SK-N-SH treated with all-trans-retinoic acid at 6 μM for 48 hours (cell line): ENCODE data around the gene CPA2.

Experiments
- ATAC-seq: fragments of 200-7000 bp; cut with Tn5 transposase; 3 replicates; pipeline ENCODE4 v1.9.1; 2020; ENCODE audit warnings: mild to moderate bottlenecking, moderate library complexity
- ARNTL ChIP-seq: fragments of 450-650 bp; formaldehyde crosslinking; IDR thresholded peaks from 2 replicates; pipeline ENCODE4 v1.5.0; 2020; ENCODE audit warnings: low read depth, mild to moderate bottlenecking, moderate library complexity, borderline replicate concordance
- BACH2 ChIP-seq: fragments of 250-450 bp; sonication (Bioruptor Pico); IDR thresholded peaks from 2 replicates; pipeline ENCODE4 v1.9.0; 2021; ENCODE audit warnings: mild to moderate bottlenecking, borderline replicate concordance
- CREB5 ChIP-seq: fragments of 250-450 bp; sonication (Bioruptor Pico); IDR thresholded peaks from 2 replicates; pipeline ENCODE4 v1.5.1; 2020; ENCODE audit warnings: low read depth, mild to moderate bottlenecking, moderate library complexity
- CSDC2 ChIP-seq: fragments of 250-450 bp; sonication (Bioruptor Pico); IDR thresholded peaks from 2 replicates; pipeline ENCODE4 v1.5.0; 2020; ENCODE audit warnings: mild to moderate bottlenecking, moderate library complexity
- CSRNP3 ChIP-seq: fragments of 250-450 bp; sonication (Bioruptor Pico); IDR thresholded peaks from 2 replicates; pipeline ENCODE4 v1.5.1; 2021; ENCODE audit warnings: mild to moderate bottlenecking, moderate library complexity
- ESRRG ChIP-seq: fragments of 250-450 bp; sonication (Bioruptor Pico); IDR thresholded peaks from 2 replicates; pipeline ENCODE4 v1.6.1; 2021; ENCODE audit warnings: mild to moderate bottlenecking
- GLIS3 ChIP-seq: fragments of 250-450 bp; sonication (Bioruptor Pico); IDR thresholded peaks from 2 replicates; pipeline ENCODE4 v1.5.0; 2020; ENCODE audit warnings: mild to moderate bottlenecking, moderate library complexity
- ISL1 ChIP-seq: fragments of 250-450 bp; sonication (Bioruptor Pico); IDR thresholded peaks from 2 replicates; pipeline ENCODE4 v2.1.2; 2022; ENCODE audit warnings: mild to moderate bottlenecking, moderate library complexity
- OSR1 ChIP-seq: fragments of 250-450 bp; sonication (Bioruptor Pico); IDR thresholded peaks from 2 replicates; pipeline ENCODE4 v1.8.0; 2022; ENCODE audit warnings: moderate library complexity, mild to moderate bottlenecking, inconsistent platforms
- PATZ1 ChIP-seq: fragments of 250-450 bp; sonication (Bioruptor Pico); IDR thresholded peaks from 2 replicates; pipeline ENCODE4 v1.8.0; 2020; ENCODE audit warnings: mild to moderate bottlenecking, moderate library complexity, borderline replicate concordance
- POU6F1 ChIP-seq: fragments of 250-450 bp; sonication (Bioruptor Pico); IDR thresholded peaks from 2 replicates; pipeline ENCODE4 v1.8.0; 2021; ENCODE audit warnings: low read depth, mild to moderate bottlenecking, moderate library complexity, borderline replicate concordance
- PPARA ChIP-seq: fragments of 250-450 bp; sonication (Bioruptor Pico); IDR thresholded peaks from 2 replicates; pipeline ENCODE4 v1.5.0; 2020; ENCODE audit warnings: mild to moderate bottlenecking, borderline replicate concordance
- RARB ChIP-seq: fragments of 250-450 bp; sonication (Bioruptor Pico); IDR thresholded peaks from 2 replicates; pipeline ENCODE4 v1.8.0; 2021; ENCODE audit warnings: mild to moderate bottlenecking, moderate library complexity
- SNAI2 ChIP-seq: fragments of 250-450 bp; sonication (Bioruptor Pico); IDR thresholded peaks from 2 replicates; pipeline ENCODE4 v1.5.0; 2020; ENCODE audit warnings: mild to moderate bottlenecking, moderate library complexity
- TCF4 ChIP-seq: fragments of 250-450 bp; sonication (Bioruptor Pico); IDR thresholded peaks from 2 replicates; pipeline ENCODE4 v1.8.0; 2021; ENCODE audit warnings: mild to moderate bottlenecking, moderate library complexity, borderline replicate concordance
- TOX ChIP-seq: fragments of 250-450 bp; sonication (Bioruptor Pico); IDR thresholded peaks from 2 replicates; pipeline ENCODE4 v1.8.0; 2021; ENCODE audit warnings: mild to moderate bottlenecking, moderate library complexity, borderline replicate concordance
- ZC3H10 ChIP-seq: fragments of 250-450 bp; sonication (Bioruptor Pico); IDR thresholded peaks from 2 replicates; pipeline ENCODE4 v1.5.1; 2021; ENCODE audit warnings: mild to moderate bottlenecking, moderate library complexity
- ZFP3 ChIP-seq: fragments of 250-450 bp; sonication (Bioruptor Pico); IDR thresholded peaks from 2 replicates; pipeline ENCODE4 v1.5.0; 2020; ENCODE audit warnings: mild to moderate bottlenecking, moderate library complexity
- ZFP30 ChIP-seq: fragments of 450-650 bp; formaldehyde crosslinking; IDR thresholded peaks from 2 replicates; pipeline ENCODE4 v1.5.0; 2022; ENCODE audit warnings: mild to moderate bottlenecking, moderate library complexity
- ZNF565 ChIP-seq: fragments of 450-650 bp; formaldehyde crosslinking; conservative IDR thresholded peaks from 2 replicates; pipeline ENCODE4 v1.5.0; 2020; ENCODE audit warnings: low read depth, mild to moderate bottlenecking, moderate library complexity
- ZNF70 ChIP-seq: fragments of 450-650 bp; formaldehyde crosslinking; IDR thresholded peaks from 2 replicates; pipeline ENCODE4 v1.5.0; 2020; ENCODE audit warnings: mild to moderate bottlenecking, moderate library complexity
- ZNF8 ChIP-seq: fragments of 450-650 bp; formaldehyde crosslinking; IDR thresholded peaks from 2 replicates; pipeline ENCODE4 v1.5.0; 2020; ENCODE audit warnings: mild to moderate bottlenecking, moderate library complexity

CPA2 gene

GRCh38 chr7:130254555-130254954 is 12.1 kb upstream of the CPA2 start:
- no peak for TF ChIP-seq ZFP30
- no peak for TF ChIP-seq TOX (CRISPR knock-in tag)
- TF ChIP-seq ESRRG (CRISPR knock-in tag), result no peak
- TF ChIP-seq OSR1 (CRISPR knock-in tag), result no peak
- TF ChIP-seq ZFP3 (CRISPR knock-in tag), result no peak
- no peak for TF ChIP-seq CSDC2 (CRISPR knock-in tag)
- TF ChIP-seq ZC3H10 (CRISPR knock-in tag), result no peak
- no peak for TF ChIP-seq SNAI2 (CRISPR knock-in tag)
- no peak for TF ChIP-seq CSRNP3 (CRISPR knock-in tag)
- TF ChIP-seq BACH2 (CRISPR knock-in tag), result no peak
- no peak for TF ChIP-seq RARB (CRISPR knock-in tag)
- TF ChIP-seq ZNF8, result no peak
- TF ChIP-seq POU6F1, result no peak
- no peak for TF ChIP-seq TCF4 (CRISPR knock-in tag)
- no peak for ATAC-seq

- TF ChIP-seq ZFP3 (CRISPR knock-in tag) (no peak), PPARA (CRISPR knock-in tag) (no peak), ARNTL (CRISPR knock-in tag) (no peak), ESRRG (CRISPR knock-in tag) (no peak), GLIS3 (CRISPR knock-in tag) (no peak)
- ATAC-seq, result no peak
Observed at GRCh38 chr7:130256704-130257103, 10.0 kb upstream of the CPA2 start.

- TF ChIP-seq TOX (CRISPR knock-in tag) (no peak), PATZ1 (CRISPR knock-in tag) (no peak), ZFP30 (no peak), RARB (CRISPR knock-in tag) (no peak), ISL1 (CRISPR knock-in tag) (no peak), ZFP3 (CRISPR knock-in tag) (no peak), ZC3H10 (CRISPR knock-in tag) (no peak)
- ATAC-seq, result no peak
Observed at GRCh38 chr7:130258494-130259078, 8.1 kb upstream of the CPA2 start.

- TF ChIP-seq ZNF70 (CRISPR knock-in tag), result no peak
- TF ChIP-seq, all 23 proteins: peak for 0
- no peak for ATAC-seq
Observed at GRCh38 chr7:130262448-130262847, 4.2 kb upstream of the CPA2 start.

GRCh38 chr7:130263130-130263529 is 3.5 kb upstream of the CPA2 start:
- ATAC-seq, result no peak
- TF ChIP-seq ZNF565, result no peak
- TF ChIP-seq ISL1 (CRISPR knock-in tag), result no peak
- TF ChIP-seq CREB5 (CRISPR knock-in tag), result no peak
- no peak for TF ChIP-seq TOX (CRISPR knock-in tag)
- TF ChIP-seq SNAI2 (CRISPR knock-in tag), result no peak
- no peak for TF ChIP-seq ARNTL (CRISPR knock-in tag)
- TF ChIP-seq ZNF8, result no peak
- no peak for TF ChIP-seq PATZ1 (CRISPR knock-in tag)
- TF ChIP-seq RARB (CRISPR knock-in tag), result no peak
- no peak for TF ChIP-seq ZFP3 (CRISPR knock-in tag)
- TF ChIP-seq, all 23 proteins: peak for 0
